PC-3 (cell line): ENCODE measurements around the gene SLC27A5. TPM values are rescaled to one million over a fixed set of nuclear protein-coding genes. Genes with fewer than 3 reads are reported as not detected.

Source experiments
- ATAC-seq: fragments of 200-7000 bp; cut with Tn5 transposase; 2 replicates; pipeline ENCODE4 v1.9.1; 2020; ENCODE audit warnings: mild to moderate bottlenecking, moderate library complexity
- Bru-seq: library from RNA; stranded (reverse); fragments of 400-500 nt; gene quantifications from one replicate; lab custom pipeline; 2021; lab: Mats Ljungman, UMichigan
- BruChase-seq, 2 experiments: library from RNA; stranded (reverse); fragments of 400-500 nt; gene quantifications; one replicate each; lab custom pipeline; 2021; lab: Mats Ljungman, UMichigan
- BruUV-seq: library from RNA; stranded (reverse); fragments of 400-500 nt; replicated peaks from 2 replicates; lab custom pipeline; 2021; lab: Mats Ljungman, UMichigan
- CTCF ChIA-PET: fragments of 300-600 bp; sonication (Branson Sonifier 250); formaldehyde crosslinking; loops from one replicate; lab custom pipeline; 2022; ENCODE audit warnings: antibody characterized with exemption; lab: Charles Lee
- POLR2A ChIA-PET: fragments of 300-600 bp; sonication (Branson Sonifier 250); formaldehyde crosslinking; loops from one replicate; lab custom pipeline; 2022; ENCODE audit warnings: antibody characterized with exemption; ENCODE audit not compliant: unreplicated experiment; lab: Charles Lee
- DNase-seq: peaks from one replicate; pipeline ENCODE4 v3.0.0-alpha.2; 2015
- H2AFZ ChIP-seq: fragments of 300-600 bp; sonication (generic); 2 replicates; pipeline ENCODE4 v1.6.0; 2016; ENCODE audit warnings: antibody characterized with exemption, low read length
- H3F3A ChIP-seq: fragments of 300-600 bp; sonication (generic); one replicate; pipeline ENCODE4 v1.6.0; 2017; ENCODE audit warnings: antibody characterized with exemption, low read length, control low read depth, mild to moderate bottlenecking; ENCODE audit not compliant: unreplicated experiment
- H3K27ac ChIP-seq: fragments of 300-600 bp; sonication (generic); 2 replicates; pipeline ENCODE4 v1.5.1; 2016; ENCODE audit warnings: mild to moderate bottlenecking, low read length
- H3K27me3 ChIP-seq: fragments of 300-600 bp; sonication (generic); 2 replicates; pipeline ENCODE4 v1.6.1; 2016; ENCODE audit warnings: low read length, mixed read lengths
- H3K36me3 ChIP-seq: fragments of 300-600 bp; sonication (generic); 2 replicates; pipeline ENCODE4 v1.6.1; 2016; ENCODE audit warnings: low read depth, mixed run types, low read length, mixed read lengths
- H3K4me1 ChIP-seq: fragments of 300-600 bp; sonication (generic); 2 replicates; pipeline ENCODE4 v1.5.1; 2016; ENCODE audit warnings: low read length; ENCODE audit not compliant: insufficient read depth
- H3K4me2 ChIP-seq: fragments of 300-600 bp; sonication (generic); 2 replicates; pipeline ENCODE4 v1.6.0; 2016; ENCODE audit warnings: low read length
- H3K4me3 ChIP-seq: fragments of 300-600 bp; sonication (generic); 2 replicates; pipeline ENCODE4 v1.5.1; 2016; ENCODE audit warnings: mild to moderate bottlenecking, low read length, mixed read lengths
- H3K79me2 ChIP-seq: fragments of 300-600 bp; sonication (generic); 2 replicates; pipeline ENCODE4 v1.6.1; 2017; ENCODE audit warnings: low read length, mixed read lengths
- H3K9ac ChIP-seq: fragments of 300-600 bp; sonication (generic); 2 replicates; pipeline ENCODE4 v1.6.0; 2016; ENCODE audit warnings: mild to moderate bottlenecking, low read length
- H3K9me2 ChIP-seq: fragments of 300-600 bp; sonication (generic); replicated peaks from 2 replicates; pipeline ENCODE4 v1.6.1; 2016; ENCODE audit warnings: mixed run types, low read length, mixed read lengths
- H3K9me3 ChIP-seq: fragments of 300-600 bp; sonication (generic); 2 replicates; pipeline ENCODE4 v1.6.1; 2016; ENCODE audit warnings: low read length, mixed read lengths
- H4K20me1 ChIP-seq: fragments of 300-600 bp; sonication (generic); 2 replicates; pipeline ENCODE4 v1.6.1; 2016; ENCODE audit warnings: low read length, mixed read lengths
- CTCF ChIP-seq: fragments of 300-600 bp; sonication (generic); conservative IDR thresholded peaks from 2 replicates; pipeline ENCODE4 v1.5.1; 2017; ENCODE audit warnings: antibody characterized with exemption, low read depth, mild to moderate bottlenecking, low read length
- EZH2 ChIP-seq: fragments of 300-600 bp; sonication (generic); IDR thresholded peaks from one replicate; pipeline ENCODE4 v1.6.1; 2017; ENCODE audit warnings: antibody characterized with exemption, mild to moderate bottlenecking, low read length; ENCODE audit not compliant: unreplicated experiment
- EZH2phosphoT487 ChIP-seq: fragments of 300-600 bp; sonication (generic); IDR thresholded peaks from 2 replicates; pipeline ENCODE4 v1.6.1; 2018; ENCODE audit warnings: mild to moderate bottlenecking, antibody characterized with exemption, low read length, borderline replicate concordance
- intact Hi-C: fragments of 100-400 bp; cut with micrococcal nuclease; formaldehyde crosslinking; loops from 2 replicates; pipeline ENCODE4 v1.9.0; 2023
- long read RNA-seq: library from polyadenylated mRNA; unstranded; transcript quantifications from one replicate; pipeline ENCODE4 v2.0.0, GENCODE V29; 2021; ENCODE audit not compliant: unreplicated experiment
- total RNA-seq: library from RNA; depleted of rRNA; stranded (reverse); fragments of >200 nt; gene quantifications from 2 replicates; pipeline ENCODE4 v1.2.3, GENCODE V29; 2014; rRNA removed

Gene SLC27A5
- total RNA-seq (56.2 and 56.8 TPM in 2 replicates), Bru-seq, nascent RNA (percentile 51 among the genes with signal in this experiment), BruChase-seq, experiment 1, labeled RNA remaining after a 6-hour chase (percentile 74 among the genes with signal in this experiment), BruChase-seq, experiment 2, labeled RNA remaining after a 2-hour chase (percentile 75 among the genes with signal in this experiment)
- long read RNA-seq, transcript SLC27A5-204 (3 exons, 643 nt), result major isoform, 8 of 25 reads
- long read RNA-seq, partial matches to known transcripts, result 0 of 25 reads
- long read RNA-seq, other reads (novel, unspliced or antisense), result 15 of 25 reads

- Histone ChIP-seq H3K4me3 (no peak within 1 kb of the TSS), H3K36me3 (peaks cover 10% of the 10 kb centered on the region; the same call in 1 of the 2 replicates), H3K79me2 (peaks cover 16% of the 10 kb centered on the region), H3K9me3 (no peaks in the 10 kb centered on the region), H3K4me2 (no peak within 1 kb of the TSS), H3K27me3 (no peaks in the 10 kb centered on the region), H3K27ac (no peak within 1 kb of the TSS), H3K9ac (no peak within 1 kb of the TSS), H3K9me2 (no peaks in the 10 kb centered on the region), H4K20me1 (no peaks in the 10 kb centered on the region), H3F3A (no peaks in the 10 kb centered on the region), H2AFZ (no peak within 1 kb of the TSS), H3K4me1 (peaks cover 4% of the 10 kb centered on the region; the same call in 1 of the 2 replicates)
- CTCF ChIA-PET, result no interaction called here
- POLR2A ChIA-PET, result no interaction called here
- no TSS peak for BruUV-seq
- ATAC-seq, result 0 out of 2 replicates have a peak, but pooled peaks have one; percentile 9
- intact Hi-C loops, result no loop called here
- TF ChIP-seq EZH2 (no peak), EZH2phosphoT487 (no peak), CTCF (no peak)
- no peak for DNase-seq
Measured at GRCh38 chr19:58511353-58512208, at the start of gene SLC27A5. Gene SLC27A5 (minus strand): TSS chr19:58511992. CDS start chr19:58511955, 37 bp downstream.

- H3K4me1 ChIP-seq, result peaks cover 42% of the 10 kb centered on the region
- H3K79me2 ChIP-seq, result peaks cover 23% of the 10 kb centered on the region
- DNase-seq (no peak), ATAC-seq (no peak)
- no peak overlapping the region for H3K9ac ChIP-seq
- H3K4me3 ChIP-seq, result no peak overlapping the region
- H3K9me2 ChIP-seq, result no peaks in the 10 kb centered on the region
- H3K27me3 ChIP-seq, result no peaks in the 10 kb centered on the region
- no TSS peak for BruUV-seq
- no peaks in the 10 kb centered on the region for H3K9me3 ChIP-seq
- POLR2A ChIA-PET, result no interaction called here
- TF ChIP-seq EZH2, result no peak
- TF ChIP-seq EZH2phosphoT487, result no peak
- no peak for TF ChIP-seq CTCF
- H3K4me2 ChIP-seq, result no peak overlapping the region
- H3K36me3 ChIP-seq, result peaks cover 10% of the 10 kb centered on the region
- no peaks in the 10 kb centered on the region for H4K20me1 ChIP-seq
- no peak overlapping the region for H2AFZ ChIP-seq
- H3K27ac ChIP-seq, result no peak overlapping the region
- CTCF ChIA-PET, result no interaction called here
- intact Hi-C loops, result no loop called here
- H3F3A ChIP-seq, result no peaks in the 10 kb centered on the region
Measured at GRCh38 chr19:58560921-58561320, 49.1 kb upstream of the SLC27A5 start.
